Psoas muscle (tissue), 8 donors: Measurements from ENCODE around the gene GJC2. TPM values are rescaled to one million over a fixed set of nuclear protein-coding genes. Genes with fewer than 3 reads are reported as not detected.

Experiments used
- ATAC-seq, 4 donors: fragments of 200-7000 bp; cut with Tn5 transposase; one replicate each; pipeline ENCODE4 v1.9.1; 2020; ENCODE audit warnings: moderate library complexity in 3 of 4, mild to moderate bottlenecking in 2 of 4
- DNase-seq, 2 donors: peaks; one replicate each; pipeline ENCODE4 v3.0.0-alpha.2; 2020
- H3K27ac ChIP-seq: fragments of 200-600 bp; one replicate; pipeline ENCODE4 v1.8.0; 2022
- H3K27me3 ChIP-seq, 3 donors: fragments of 200-600 bp in 1 of 3; one replicate each; pipeline versions ENCODE4 v1.6.1 to v1.8.0; 2013 to 2022; ENCODE audit warnings: low read length in 2 of 3, mild to moderate bottlenecking in 2 of 3, moderate library complexity in 1 of 3; ENCODE audit not compliant: insufficient read depth in 3 of 3
- H3K36me3 ChIP-seq, 2 donors: fragments of 200-600 bp in 1 of 2; one replicate each; pipeline versions ENCODE4 v1.6.1 to v1.8.0; 2013 to 2022; ENCODE audit warnings: low read depth in 1 of 2, mild to moderate bottlenecking in 1 of 2, moderate library complexity in 1 of 2; ENCODE audit not compliant: insufficient read depth in 1 of 2
- H3K4me1 ChIP-seq: fragments of 200-600 bp; one replicate; pipeline ENCODE4 v1.8.0; 2022
- H3K4me3 ChIP-seq: fragments of 200-600 bp; one replicate; pipeline ENCODE4 v1.8.0; 2022; ENCODE audit warnings: mild to moderate bottlenecking
- H3K9me3 ChIP-seq: fragments of 200-600 bp; one replicate; pipeline ENCODE4 v1.8.0; 2022
- CTCF ChIP-seq: fragments of 200-600 bp; IDR thresholded peaks from one replicate; pipeline ENCODE4 v1.8.0; 2022; ENCODE audit warnings: antibody characterized with exemption
- WGBS, 3 donors: extraction: QIAGEN DNeasy Blood & Tissue Kit; methylation state at CpG; one replicate each; pipeline versions ENCODE4 v1.1.6 to v1.1.7; 2013; 5-methylcytosine and 5-hydroxymethylcytosine counted together
- intact Hi-C, 2 donors: fragments of 100-400 bp; cut with DNase I; formaldehyde crosslinking; loops; one replicate each; pipeline versions ENCODE4 v1.11.0 to v1.14.2; 2022
- polyA plus RNA-seq, 3 donors: library from polyadenylated mRNA; stranded (reverse); fragments of 200-250 nt; gene quantifications; one replicate each; pipeline ENCODE4 v1.2.3, GENCODE V29; 2013
- total RNA-seq, 4 donors: library from RNA; stranded (reverse); fragmentation: NEBNext Ultra II Directional in 2 of 4; extraction: Animal tissue kit (Norgen Biotek cat#: 25700) in 2 of 4; gene quantifications; one replicate each; pipeline versions ENCODE4 v1.2.1 to v1.2.4, GENCODE V29; 2021 to 2023
- donor health status: healthy with polysubstance abuse.
- donor health status: DM: no; HTN: no; CAD: no; lungs with moderate emphysema.
- donor health status: Bipolar disorder and iron deficiency.
- donor health status: healthy.
- donor health status: DM: yes; HTN: yes; CAD: no.
- donor health status: DM: no; HTN: no; CAD: no.
- donor health status: DM: no; HTN: no; CAD: no.
- donor health status: DM: yes; HTN: yes; CAD: no.

Gene GJC2
- total and polyA plus RNA-seq, 7 donors, result 0.19 to 0.92 (median 0.40) TPM

DNA sequence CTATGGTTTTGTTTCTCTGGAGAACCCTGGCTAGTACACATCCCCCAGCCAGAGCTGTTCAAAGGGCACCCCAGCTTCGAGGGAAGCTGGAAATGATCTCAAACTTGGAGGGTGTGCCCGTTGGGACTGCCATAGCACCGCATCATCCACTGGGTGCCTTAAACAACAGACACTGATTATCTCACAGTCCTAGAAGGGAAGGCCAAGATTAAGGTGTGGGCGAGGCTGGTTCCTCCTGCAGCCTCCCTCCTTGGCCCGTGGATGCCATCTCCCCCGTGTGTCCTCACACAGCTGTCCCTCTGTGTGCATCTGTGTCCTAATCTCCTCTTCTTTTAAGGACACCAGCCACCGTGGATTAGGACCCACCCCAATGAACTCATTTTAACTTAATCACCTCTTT, 11.6 kb downstream of the GJC2 start:
- no peak for TF ChIP-seq CTCF
- 26 to 40% (median 30%) methylated on average over 7 of the region's 7 CpGs for WGBS, 3 donors
- H3K4me1 ChIP-seq, result peaks cover 26% of the 10 kb centered on the region
- no peaks in the 10 kb centered on the region for H3K36me3 ChIP-seq
- no peaks in the 10 kb centered on the region for H3K9me3 ChIP-seq
- H3K27ac ChIP-seq, result peak overlapping the region; percentile 9
- DNase-seq, result no peak
- ATAC-seq, result no peak
- no peak overlapping the region for H3K4me3 ChIP-seq
- peaks cover 0 to 21% (median 0%) of the 10 kb centered on the region in 3 donors for H3K27me3 ChIP-seq
- intact Hi-C loops, result no loop called here

GRCh38 chr1:228161866-228162265, 12.1 kb downstream of the GJC2 start:
- H3K27me3 ChIP-seq, result peaks cover 0 to 16% (median 0%) of the 10 kb centered on the region in 3 donors

GRCh38 chr1:228162286-228163006, 12.7 kb downstream of the GJC2 start:
- 24 to 33% (median 29%) methylated on average over 13 to 14 of the region's 14 CpGs for WGBS, 3 donors
- no peak for TF ChIP-seq CTCF
- Histone ChIP-seq H3K9me3 (no peaks in the 10 kb centered on the region), H3K4me3 (no peak overlapping the region), H3K27ac (peak overlapping the region; percentile 99), H3K27me3 (peaks cover 0 to 11% (median 0%) of the 10 kb centered on the region in 3 donors), H3K4me1 (peaks cover 34% of the 10 kb centered on the region), H3K36me3 (no peaks in the 10 kb centered on the region)
- no peak for ATAC-seq
- peak in 1 of 2 donors; percentile 67 for DNase-seq
- intact Hi-C loops, result loop anchor here in 1 of 2 donors (1.0 kb wide), 1 partner anchor 22 kb away; the partner anchor contains the start of gene GUK1

More at GRCh38 chr1:228161866-228162265, 12.1 kb downstream of the GJC2 start:
- ATAC-seq (no peak), DNase-seq (no peak)
- Histone ChIP-seq H3K36me3 (no peaks in the 10 kb centered on the region), H3K9me3 (no peaks in the 10 kb centered on the region), H3K4me3 (no peak overlapping the region), H3K27ac (peak overlapping the region; percentile 9), H3K4me1 (peaks cover 30% of the 10 kb centered on the region)
- intact Hi-C loops, result loop anchor here in 1 of 2 donors (1.0 kb wide), 1 partner anchor 22 kb away; the partner anchor contains the start of gene GUK1
- 52 to 63% (median 57%) methylated on average over 9 of the region's 9 CpGs for WGBS, 3 donors
- TF ChIP-seq CTCF, result no peak

DNA sequence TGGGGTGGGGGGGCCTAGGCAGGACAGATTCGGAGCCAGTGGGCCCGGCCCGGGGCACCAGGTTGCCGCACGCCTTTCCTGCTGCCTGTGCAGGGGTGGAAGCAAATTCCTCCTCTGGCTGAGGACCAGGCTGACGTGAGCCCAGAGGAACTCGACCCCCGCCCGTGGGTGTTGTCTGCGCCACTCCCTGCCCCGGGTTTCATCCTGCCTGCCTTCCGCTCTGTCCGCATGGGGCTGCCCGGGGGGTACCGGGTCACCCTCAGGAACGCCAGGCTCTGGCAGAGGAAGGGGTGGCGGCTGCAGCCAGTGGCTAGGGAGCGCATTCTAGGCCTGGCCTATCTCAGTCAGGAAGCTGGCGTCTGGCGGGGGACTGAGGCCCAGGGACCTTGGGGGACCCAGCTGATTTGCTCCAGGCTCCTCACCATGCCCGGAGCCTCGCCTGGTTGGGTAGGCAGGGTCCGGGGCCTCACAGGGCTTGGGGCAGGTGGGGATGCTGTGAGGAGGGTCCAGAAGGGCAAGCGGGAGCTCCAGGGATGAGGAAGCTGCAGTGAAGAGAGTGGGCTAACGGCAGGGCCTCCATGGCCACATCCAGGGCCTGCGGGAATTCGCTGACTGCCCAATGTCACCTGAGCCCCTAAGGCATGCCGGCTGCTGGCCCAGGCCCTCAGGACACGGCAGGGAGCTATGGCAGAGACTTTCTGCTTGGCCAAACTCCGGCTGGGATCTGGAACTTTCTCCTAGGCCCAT, 13.4 kb downstream of the GJC2 start:
- no peak overlapping the region for H3K4me3 ChIP-seq
- peaks cover 35% of the 10 kb centered on the region for H3K4me1 ChIP-seq
- DNase-seq (peak; percentile 65 to 74), ATAC-seq (no peak)
- H3K27me3 ChIP-seq, result peaks cover 0 to 5% (median 0%) of the 10 kb centered on the region in 3 donors
- H3K27ac ChIP-seq, result peak overlapping the region; percentile 99
- no peaks in the 10 kb centered on the region for H3K36me3 ChIP-seq
- TF ChIP-seq CTCF, result no peak
- H3K9me3 ChIP-seq, result no peaks in the 10 kb centered on the region
- WGBS, 3 donors, result 32 to 51% (median 37%) methylated on average over 21 to 30 of the region's 30 CpGs
- intact Hi-C loops, result no loop called here
